GM19099 (cell line): Measurements from ENCODE around the gene API5.

Experiments used
- POLR2A ChIP-seq: IDR thresholded peaks from 3 replicates; pipeline ENCODE4 v1.6.1; 2011; ENCODE audit warnings: low read depth; ENCODE audit not compliant: insufficient read length; ENCODE audit errors: extremely low read depth

Gene API5

DNA sequence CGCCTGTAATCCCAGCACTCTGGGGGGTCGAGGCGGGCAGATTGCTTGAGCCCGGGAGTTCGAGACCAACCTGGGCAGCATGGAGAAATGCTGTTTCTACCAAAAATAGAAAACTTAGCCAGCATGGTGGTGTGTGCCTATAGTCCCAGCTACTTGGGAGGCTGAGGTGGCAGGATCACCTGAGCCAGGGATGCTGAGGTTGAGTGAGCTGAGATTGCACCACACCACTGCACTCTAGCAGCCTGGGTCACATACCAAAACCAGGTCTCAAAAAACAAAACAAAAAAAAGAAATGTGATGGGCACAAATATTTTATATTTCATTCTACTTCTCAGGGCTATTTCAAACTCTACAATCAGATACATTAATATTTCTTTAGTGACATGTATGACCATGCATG, 72.6 kb downstream of the API5 start:
- no peak for TF ChIP-seq POLR2A

DNA sequence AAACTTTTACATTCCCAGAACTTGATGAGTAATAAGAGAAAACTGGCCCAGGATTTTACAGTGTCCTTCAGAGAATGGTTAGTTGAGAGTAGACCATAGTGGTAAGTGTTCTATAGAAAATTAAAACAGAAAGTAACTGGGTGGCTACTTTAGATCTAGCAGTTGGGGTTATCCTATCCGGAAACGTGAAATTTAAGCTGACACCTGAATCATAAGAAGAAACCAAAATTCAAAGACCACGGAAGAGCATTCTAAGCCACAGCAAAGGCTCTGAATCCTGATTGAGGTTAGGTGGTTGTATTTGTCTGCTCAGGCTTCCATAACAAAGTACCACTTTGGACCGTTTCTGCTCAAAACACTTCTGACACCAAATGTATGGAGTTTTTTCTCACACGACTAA, 80.9 kb downstream of the API5 start:
- no peak for TF ChIP-seq POLR2A

DNA sequence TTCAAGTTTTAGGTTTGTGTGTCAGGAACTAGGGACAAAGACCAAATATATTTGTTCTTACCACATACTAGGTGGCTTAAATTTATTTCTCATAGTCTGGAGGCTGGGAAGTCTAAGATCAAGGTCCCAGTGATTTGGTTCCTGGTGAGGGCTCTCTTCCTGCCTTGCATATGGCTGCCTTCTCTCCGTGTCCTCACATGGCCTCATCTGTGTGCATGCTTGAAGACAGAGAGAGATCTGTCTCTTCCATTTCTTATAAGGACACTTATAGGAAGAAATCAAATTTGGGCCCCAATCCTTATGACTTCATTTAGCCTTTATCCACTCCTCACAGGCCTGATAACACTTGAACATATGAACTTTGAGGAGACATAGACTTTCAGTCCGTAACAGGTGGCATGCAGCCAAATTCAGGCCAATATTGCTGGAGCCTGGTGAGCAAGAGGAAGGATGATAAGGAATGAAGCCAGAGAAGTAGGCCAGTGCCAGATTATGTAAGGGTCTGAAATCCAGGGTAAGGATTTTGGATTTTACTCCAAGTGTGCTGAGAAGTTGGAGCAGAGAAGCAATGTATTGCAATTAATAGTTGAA, 82.1 kb downstream of the API5 start:
- TF ChIP-seq POLR2A, result no peak
